ENCODE data around the gene TTC7B.

- no peak for TF ChIP-seq CTCF (IDR thresholded peaks at IDR 0.05; ENCODE audit: low read length)
- no peak for TF ChIP-seq EZH2 (IDR thresholded peaks at IDR 0.05; ENCODE audit: borderline replicate concordance, low read length)
Measured at GRCh38 chr14:90539996-90540395, 276.2 kb downstream of the TTC7B start.
